T-helper 17 cell (primary cell): Measurements from ENCODE around the gene GPR107. TPM values are rescaled to one million over a fixed set of nuclear protein-coding genes. Genes with fewer than 3 reads are reported as not detected.

Experiments
- ATAC-seq: fragments of 150-1000 bp; cut with Tn5 transposase; 2 replicates; pipeline ENCODE4 v1.10.0; 2021; ENCODE audit warnings: mild to moderate bottlenecking, moderate library complexity
- DNase-seq, 3 donors: peaks; one replicate each; pipeline versions ENCODE4 v3.0.0 to v3.0.0-alpha.2; 2020 to 2021
- H3K9me3 ChIP-seq: one replicate; pipeline ENCODE4 v1.7.0; 2013; ENCODE audit warnings: low read length, mild to moderate bottlenecking; ENCODE audit not compliant: control insufficient read depth, poor library complexity, severe bottlenecking
- H3K27ac Mint-ChIP-seq: one replicate; pipeline ENCODE4 v1.8.0; 2022; ENCODE audit warnings: mild to moderate bottlenecking, moderate library complexity, mixed read lengths
- H3K27me3 Mint-ChIP-seq: one replicate; pipeline ENCODE4 v1.8.0; 2022; ENCODE audit warnings: mixed read lengths
- H3K36me3 Mint-ChIP-seq: one replicate; pipeline ENCODE4 v1.8.0; 2022; ENCODE audit warnings: low read depth, mixed read lengths
- H3K4me1 Mint-ChIP-seq: one replicate; pipeline ENCODE4 v1.8.0; 2022; ENCODE audit warnings: mild to moderate bottlenecking, mixed read lengths
- H3K4me3 Mint-ChIP-seq: one replicate; pipeline ENCODE4 v1.8.0; 2022; ENCODE audit warnings: mild to moderate bottlenecking, moderate library complexity, mixed read lengths
- total RNA-seq, 4 donors: library from RNA in 2 of 4; stranded (reverse) in 2 of 4; gene quantifications; one replicate each; pipeline ENCODE4 v1.2.3 and lab custom pipeline; 2022 to 2026

Gene GPR107
- total RNA-seq, 2 donors from 2014 or later: 22.1 to 26.2 TPM

- no peak for DNase-seq
- H3K36me3 Mint-ChIP-seq: peaks cover 12% of the 10 kb centered on the region
Observed at GRCh38 chr9:130111786-130112537, 58.3 kb downstream of the GPR107 start.

DNA sequence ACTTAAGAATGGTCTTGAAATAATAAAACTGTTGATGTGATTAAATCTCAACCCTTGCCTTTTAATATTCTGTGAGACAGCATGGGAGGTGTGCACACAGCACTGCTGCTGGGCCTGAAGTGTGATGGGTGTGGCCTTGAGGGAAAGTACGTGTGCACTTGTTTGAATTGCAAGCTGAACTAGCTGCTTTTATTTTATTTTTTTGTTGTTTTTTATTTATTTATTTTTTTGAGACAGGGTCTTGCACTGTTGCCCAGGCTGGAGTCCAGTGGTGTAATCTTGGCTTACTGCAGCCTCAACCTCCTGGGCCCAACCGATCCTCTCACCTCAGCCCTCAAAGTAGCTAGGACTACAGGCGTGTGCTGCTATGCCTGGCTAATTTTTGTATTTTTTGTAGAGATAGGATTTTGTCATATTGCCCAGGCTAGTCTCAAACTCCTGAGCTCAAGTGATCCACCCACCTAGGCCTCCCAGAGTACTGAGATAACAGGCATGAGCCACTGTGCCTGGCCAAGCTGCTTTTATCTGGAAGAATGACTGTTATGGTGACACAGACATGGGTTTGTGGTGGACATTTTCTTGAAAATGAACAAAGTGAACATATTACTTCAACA, 58.9 kb downstream of the GPR107 start:
- H3K27ac Mint-ChIP-seq: no peak overlapping the region
- H3K4me1 Mint-ChIP-seq: peaks cover 8% of the 10 kb centered on the region
- no peak for ATAC-seq
- H3K27me3 Mint-ChIP-seq: no peaks in the 10 kb centered on the region
- no peak for DNase-seq
- no peak overlapping the region for H3K4me3 Mint-ChIP-seq
- peaks cover 9% of the 10 kb centered on the region for H3K36me3 Mint-ChIP-seq
- H3K9me3 ChIP-seq: no peaks in the 10 kb centered on the region

More at GRCh38 chr9:130111786-130112537, 58.3 kb downstream of the GPR107 start:
- no peak overlapping the region for H3K4me3 Mint-ChIP-seq
- no peaks in the 10 kb centered on the region for H3K9me3 ChIP-seq
- ATAC-seq: no peak
- H3K27me3 Mint-ChIP-seq: no peaks in the 10 kb centered on the region
- H3K27ac Mint-ChIP-seq: no peak overlapping the region
- H3K4me1 Mint-ChIP-seq: peaks cover 15% of the 10 kb centered on the region

GRCh38 chr9:130114741-130115140, 61.0 kb downstream of the GPR107 start:
- H3K27me3 Mint-ChIP-seq: no peaks in the 10 kb centered on the region
- DNase-seq (no peak), ATAC-seq (no peak)
- H3K9me3 ChIP-seq: no peaks in the 10 kb centered on the region
- H3K4me1 Mint-ChIP-seq: peaks cover 8% of the 10 kb centered on the region
- no peak overlapping the region for H3K27ac Mint-ChIP-seq
- H3K36me3 Mint-ChIP-seq: peaks cover 8% of the 10 kb centered on the region
- no peak overlapping the region for H3K4me3 Mint-ChIP-seq

DNA sequence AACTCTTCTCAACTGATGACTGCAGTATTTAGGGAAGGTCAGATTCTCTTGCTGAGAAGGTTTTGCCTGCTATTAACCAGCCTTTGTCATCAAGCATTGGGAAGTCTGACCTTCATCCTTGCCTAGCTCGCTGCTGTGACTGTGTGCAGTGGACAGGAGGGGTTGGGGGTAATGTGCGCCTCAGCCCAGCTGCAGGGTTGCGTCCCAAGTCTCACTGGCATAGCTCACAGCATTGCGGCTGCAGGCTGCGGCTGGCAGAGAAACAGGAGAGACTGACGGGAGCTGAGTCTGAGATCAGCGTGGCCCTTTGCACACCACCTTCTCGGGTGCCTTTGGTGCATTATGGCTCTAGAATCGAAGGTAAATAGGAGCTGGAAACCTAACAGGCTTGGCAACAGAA, 62.6 kb downstream of the GPR107 start:
- no peak overlapping the region for H3K27ac Mint-ChIP-seq
- H3K27me3 Mint-ChIP-seq: no peaks in the 10 kb centered on the region
- no peak overlapping the region for H3K4me3 Mint-ChIP-seq
- peaks cover 7% of the 10 kb centered on the region for H3K36me3 Mint-ChIP-seq
- H3K4me1 Mint-ChIP-seq: peaks cover 8% of the 10 kb centered on the region
- ATAC-seq (no peak), DNase-seq (no peak)
- H3K9me3 ChIP-seq: no peaks in the 10 kb centered on the region

- ATAC-seq (no peak), DNase-seq (no peak)
- peaks cover 4% of the 10 kb centered on the region for H3K4me1 Mint-ChIP-seq
- no peak overlapping the region for H3K27ac Mint-ChIP-seq
- H3K4me3 Mint-ChIP-seq: no peak overlapping the region
- H3K27me3 Mint-ChIP-seq: no peaks in the 10 kb centered on the region
- peaks cover 6% of the 10 kb centered on the region for H3K36me3 Mint-ChIP-seq
- no peaks in the 10 kb centered on the region for H3K9me3 ChIP-seq
Observed at GRCh38 chr9:130117376-130117775, 63.7 kb downstream of the GPR107 start.

GRCh38 chr9:130117816-130118632, 64.3 kb downstream of the GPR107 start:
- Mint-ChIP-seq H3K27me3 (no peaks in the 10 kb centered on the region), H3K4me3 (no peak overlapping the region)

GRCh38 chr9:130118841-130119518, 65.3 kb downstream of the GPR107 start:
- Mint-ChIP-seq H3K27me3 (no peaks in the 10 kb centered on the region), H3K4me3 (no peak overlapping the region), H3K36me3 (peaks cover 6% of the 10 kb centered on the region), H3K27ac (peak overlapping the region; percentile 67), H3K4me1 (peaks cover 4% of the 10 kb centered on the region)
- DNase-seq (no peak), ATAC-seq (no peak)
- no peaks in the 10 kb centered on the region for H3K9me3 ChIP-seq

More at GRCh38 chr9:130117816-130118632, 64.3 kb downstream of the GPR107 start:
- ATAC-seq (no peak), DNase-seq (no peak)
- peaks cover 4% of the 10 kb centered on the region for H3K4me1 Mint-ChIP-seq
- H3K36me3 Mint-ChIP-seq: peaks cover 6% of the 10 kb centered on the region
- H3K27ac Mint-ChIP-seq: no peak overlapping the region
- H3K9me3 ChIP-seq: no peaks in the 10 kb centered on the region

GRCh38 chr9:130119519-130120298, 66.0 kb downstream of the GPR107 start:
- H3K4me3 Mint-ChIP-seq: no peak overlapping the region
- H3K9me3 ChIP-seq: no peaks in the 10 kb centered on the region
- H3K27ac Mint-ChIP-seq: no peak overlapping the region
- H3K4me1 Mint-ChIP-seq: peaks cover 4% of the 10 kb centered on the region
- ATAC-seq (no peak), DNase-seq (no peak)
- no peaks in the 10 kb centered on the region for H3K27me3 Mint-ChIP-seq
- H3K36me3 Mint-ChIP-seq: peaks cover 6% of the 10 kb centered on the region

- ATAC-seq (no peak), DNase-seq (no peak)
- H3K36me3 Mint-ChIP-seq: peaks cover 6% of the 10 kb centered on the region
- H3K9me3 ChIP-seq: no peaks in the 10 kb centered on the region
- H3K4me3 Mint-ChIP-seq: no peak overlapping the region
- no peaks in the 10 kb centered on the region for H3K27me3 Mint-ChIP-seq
- no peak overlapping the region for H3K27ac Mint-ChIP-seq
- H3K4me1 Mint-ChIP-seq: peaks cover 4% of the 10 kb centered on the region
Observed at GRCh38 chr9:130120299-130120587, 66.5 kb downstream of the GPR107 start.

DNA sequence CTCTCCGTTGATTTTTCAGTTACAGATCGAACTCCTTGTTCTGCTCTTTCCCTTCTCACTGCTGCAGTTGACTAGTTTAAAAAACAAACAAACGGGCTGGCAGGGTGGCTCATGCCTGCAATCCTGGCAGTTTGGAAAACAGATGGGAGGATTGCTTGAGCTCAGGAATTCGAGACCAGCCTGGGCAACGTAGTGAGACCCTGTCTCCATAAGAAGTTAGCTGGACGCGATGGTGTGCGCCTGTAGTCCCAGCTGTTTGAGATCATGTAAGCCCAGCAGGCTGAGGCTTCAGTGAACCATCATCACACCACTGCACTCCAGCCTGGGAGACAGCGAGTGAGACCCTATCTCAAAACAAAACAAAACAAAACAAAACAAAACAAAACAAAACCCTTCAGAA, 67.1 kb downstream of the GPR107 start:
- no peaks in the 10 kb centered on the region for H3K27me3 Mint-ChIP-seq
- H3K9me3 ChIP-seq: no peaks in the 10 kb centered on the region
- H3K27ac Mint-ChIP-seq: no peak overlapping the region
- H3K4me1 Mint-ChIP-seq: peaks cover 3% of the 10 kb centered on the region
- peaks cover 6% of the 10 kb centered on the region for H3K36me3 Mint-ChIP-seq
- DNase-seq: no peak
- ATAC-seq: no peak
- H3K4me3 Mint-ChIP-seq: no peak overlapping the region

GRCh38 chr9:130122456-130122855, 68.8 kb downstream of the GPR107 start:
- Mint-ChIP-seq H3K27ac (no peak overlapping the region), H3K4me3 (no peak overlapping the region), H3K4me1 (peaks cover 10% of the 10 kb centered on the region), H3K27me3 (no peaks in the 10 kb centered on the region), H3K36me3 (peaks cover 6% of the 10 kb centered on the region)
- H3K9me3 ChIP-seq: no peaks in the 10 kb centered on the region
- ATAC-seq (no peak), DNase-seq (no peak)

- DNase-seq (no peak), ATAC-seq (no peak)
- H3K9me3 ChIP-seq: no peaks in the 10 kb centered on the region
- Mint-ChIP-seq H3K4me1 (peaks cover 25% of the 10 kb centered on the region), H3K4me3 (no peak overlapping the region), H3K27ac (no peak overlapping the region), H3K36me3 (peaks cover 6% of the 10 kb centered on the region), H3K27me3 (no peaks in the 10 kb centered on the region)
Observed at GRCh38 chr9:130124085-130124860, 70.6 kb downstream of the GPR107 start.
